Liver (tissue), 3 donors: ENCODE data around the gene TPRG1L.

ENCODE experiments used
- HNF4G ChIP-seq: IDR thresholded peaks from 2 replicates; pipeline ENCODE4 v1.6.1; 2016; ENCODE audit warnings: antibody characterized with exemption
- JUND ChIP-seq, 2 donors: IDR thresholded peaks; 2 replicates each; pipeline ENCODE4 v1.6.1; 2016; ENCODE audit warnings: antibody characterized with exemption in 2 of 2
- RAD21 ChIP-seq, 2 donors: IDR thresholded peaks; 2 replicates each; pipeline ENCODE4 v1.6.1; 2016; ENCODE audit warnings: antibody characterized with exemption in 2 of 2, mild to moderate bottlenecking in 2 of 2
- RXRA ChIP-seq, 2 donors: IDR thresholded peaks; 2 replicates each; pipeline ENCODE4 v1.6.1; 2017 to 2018; ENCODE audit warnings: antibody characterized with exemption in 2 of 2, mild to moderate bottlenecking in 1 of 2
- TAF1 ChIP-seq: conservative IDR thresholded peaks from 2 replicates; pipeline ENCODE4 v1.6.1; 2016; ENCODE audit warnings: antibody characterized with exemption, mild to moderate bottlenecking
- TF ChIP-seq, protein P1 (sequence below): fragments of 150-350 bp; IDR thresholded peaks from 2 replicates; pipeline ENCODE4 v1.5.1; 2017; ENCODE audit warnings: improper control_type of control experiment, low read depth, low read length; ENCODE audit not compliant: missing input control
- TF ChIP-seq, protein P2 (sequence below): IDR thresholded peaks from 2 replicates; pipeline ENCODE4 v1.6.1; 2016; ENCODE audit warnings: antibody characterized with exemption
- TF ChIP-seq, protein P3 (sequence below): IDR thresholded peaks from 2 replicates; pipeline ENCODE4 v1.6.1; 2016; ENCODE audit warnings: antibody characterized with exemption
- donor health status: healthy.
- donor health status: healthy.

DNA sequence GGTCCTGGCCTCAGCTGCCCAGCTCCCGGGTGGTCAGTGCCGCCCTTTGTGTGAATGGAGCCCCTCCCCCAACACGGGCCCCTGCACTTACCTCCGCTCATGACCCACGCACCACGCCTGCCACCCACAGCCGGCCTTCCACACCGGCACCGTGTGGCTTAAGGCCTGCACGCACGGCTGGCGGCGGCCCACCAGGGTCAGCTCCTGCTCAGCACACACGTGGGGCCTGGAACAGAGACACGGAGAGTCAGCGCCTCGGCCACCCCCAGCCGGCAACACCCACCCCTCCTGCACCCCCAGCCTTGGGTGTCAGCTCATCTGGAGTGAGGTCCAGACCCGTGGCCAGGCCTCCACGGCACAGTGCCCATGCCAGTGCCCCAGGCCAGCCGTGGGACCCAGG lies 22.4 kb upstream of the TPRG1L start:
- TF ChIP-seq JUND (IDR thresholded peaks at IDR 0.05) = no peak
- TF ChIP-seq, protein P1, sequence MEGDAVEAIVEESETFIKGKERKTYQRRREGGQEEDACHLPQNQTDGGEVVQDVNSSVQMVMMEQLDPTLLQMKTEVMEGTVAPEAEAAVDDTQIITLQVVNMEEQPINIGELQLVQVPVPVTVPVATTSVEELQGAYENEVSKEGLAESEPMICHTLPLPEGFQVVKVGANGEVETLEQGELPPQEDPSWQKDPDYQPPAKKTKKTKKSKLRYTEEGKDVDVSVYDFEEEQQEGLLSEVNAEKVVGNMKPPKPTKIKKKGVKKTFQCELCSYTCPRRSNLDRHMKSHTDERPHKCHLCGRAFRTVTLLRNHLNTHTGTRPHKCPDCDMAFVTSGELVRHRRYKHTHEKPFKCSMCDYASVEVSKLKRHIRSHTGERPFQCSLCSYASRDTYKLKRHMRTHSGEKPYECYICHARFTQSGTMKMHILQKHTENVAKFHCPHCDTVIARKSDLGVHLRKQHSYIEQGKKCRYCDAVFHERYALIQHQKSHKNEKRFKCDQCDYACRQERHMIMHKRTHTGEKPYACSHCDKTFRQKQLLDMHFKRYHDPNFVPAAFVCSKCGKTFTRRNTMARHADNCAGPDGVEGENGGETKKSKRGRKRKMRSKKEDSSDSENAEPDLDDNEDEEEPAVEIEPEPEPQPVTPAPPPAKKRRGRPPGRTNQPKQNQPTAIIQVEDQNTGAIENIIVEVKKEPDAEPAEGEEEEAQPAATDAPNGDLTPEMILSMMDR = no peak
- TF ChIP-seq TAF1 = no peak
- TF ChIP-seq, protein P2, sequence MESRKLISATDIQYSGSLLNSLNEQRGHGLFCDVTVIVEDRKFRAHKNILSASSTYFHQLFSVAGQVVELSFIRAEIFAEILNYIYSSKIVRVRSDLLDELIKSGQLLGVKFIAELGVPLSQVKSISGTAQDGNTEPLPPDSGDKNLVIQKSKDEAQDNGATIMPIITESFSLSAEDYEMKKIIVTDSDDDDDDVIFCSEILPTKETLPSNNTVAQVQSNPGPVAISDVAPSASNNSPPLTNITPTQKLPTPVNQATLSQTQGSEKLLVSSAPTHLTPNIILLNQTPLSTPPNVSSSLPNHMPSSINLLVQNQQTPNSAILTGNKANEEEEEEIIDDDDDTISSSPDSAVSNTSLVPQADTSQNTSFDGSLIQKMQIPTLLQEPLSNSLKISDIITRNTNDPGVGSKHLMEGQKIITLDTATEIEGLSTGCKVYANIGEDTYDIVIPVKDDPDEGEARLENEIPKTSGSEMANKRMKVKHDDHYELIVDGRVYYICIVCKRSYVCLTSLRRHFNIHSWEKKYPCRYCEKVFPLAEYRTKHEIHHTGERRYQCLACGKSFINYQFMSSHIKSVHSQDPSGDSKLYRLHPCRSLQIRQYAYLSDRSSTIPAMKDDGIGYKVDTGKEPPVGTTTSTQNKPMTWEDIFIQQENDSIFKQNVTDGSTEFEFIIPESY = no peak
- TF ChIP-seq RAD21 (IDR thresholded peaks at IDR 0.05) = no peak
- TF ChIP-seq RXRA (IDR thresholded peaks at IDR 0.05) = no peak
- TF ChIP-seq, protein P3, sequence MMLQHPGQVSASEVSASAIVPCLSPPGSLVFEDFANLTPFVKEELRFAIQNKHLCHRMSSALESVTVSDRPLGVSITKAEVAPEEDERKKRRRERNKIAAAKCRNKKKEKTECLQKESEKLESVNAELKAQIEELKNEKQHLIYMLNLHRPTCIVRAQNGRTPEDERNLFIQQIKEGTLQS = no peak
- TF ChIP-seq HNF4G = no peak
